ENCODE results near the gene TM4SF4.

TM4SF4 gene

GRCh38 chr3:149494759-149495580 lies 20.5 kb downstream of the TM4SF4 start:
- TF ChIP-seq EZH2 (optimal IDR thresholded peaks at IDR 0.05; ENCODE audit: low read depth, low read length): no peak
- Histone ChIP-seq H3K9ac (ENCODE audit: low read length) (no peak overlapping the region), H3K9me2 (replicated peaks; ENCODE audit: insufficient read depth, low read length) (no peaks in the 10 kb centered on the region), H3K4me2 (ENCODE audit: low read depth, low read length) (no peak overlapping the region), H3K27me3 (replicated peaks; ENCODE audit: insufficient read depth, low read length) (no peaks in the 10 kb centered on the region), H3K27ac (ENCODE audit: low read length) (no peak overlapping the region), H3F3A (ENCODE audit: insufficient read depth, low read length) (no peaks in the 10 kb centered on the region), H4K20me1 (ENCODE audit: insufficient read depth, low read length) (no peaks in the 10 kb centered on the region), H2AFZ (ENCODE audit: low read length) (no peak overlapping the region), H3K9me3 (replicated peaks; ENCODE audit: insufficient read depth, low read length) (no peaks in the 10 kb centered on the region), H3K79me2 (ENCODE audit: low read length) (no peaks in the 10 kb centered on the region), H3K36me3 (replicated peaks; ENCODE audit: insufficient read depth, low read length) (no peaks in the 10 kb centered on the region), H3K4me3 (ENCODE audit: low read length) (no peak overlapping the region), H3K4me1 (ENCODE audit: low read length) (no peaks in the 10 kb centered on the region)
- DNase-seq: no peak

- Histone ChIP-seq H3K27me3 (replicated peaks; ENCODE audit: insufficient read depth, low read length) (no peaks in the 10 kb centered on the region), H3K9ac (ENCODE audit: low read length) (no peak overlapping the region), H3K79me2 (ENCODE audit: low read length) (no peaks in the 10 kb centered on the region), H3K4me2 (ENCODE audit: low read depth, low read length) (no peak overlapping the region), H2AFZ (ENCODE audit: low read length) (no peak overlapping the region), H3K4me1 (ENCODE audit: low read length) (no peaks in the 10 kb centered on the region), H4K20me1 (ENCODE audit: insufficient read depth, low read length) (no peaks in the 10 kb centered on the region), H3F3A (ENCODE audit: insufficient read depth, low read length) (no peaks in the 10 kb centered on the region), H3K9me3 (replicated peaks; ENCODE audit: insufficient read depth, low read length) (no peaks in the 10 kb centered on the region), H3K4me3 (ENCODE audit: low read length) (no peak overlapping the region), H3K27ac (ENCODE audit: low read length) (no peak overlapping the region), H3K9me2 (replicated peaks; ENCODE audit: insufficient read depth, low read length) (no peaks in the 10 kb centered on the region), H3K36me3 (replicated peaks; ENCODE audit: insufficient read depth, low read length) (no peaks in the 10 kb centered on the region)
- TF ChIP-seq EZH2 (optimal IDR thresholded peaks at IDR 0.05; ENCODE audit: low read depth, low read length) (no peak), CTCF (IDR thresholded peaks at IDR 0.05; ENCODE audit: low read length) (no peak), EZH2phosphoT487 (IDR thresholded peaks at IDR 0.05; ENCODE audit: low read length) (no peak)
- no peak for DNase-seq
Observed at GRCh38 chr3:149495581-149496125, 21.2 kb downstream of the TM4SF4 start.

DNA sequence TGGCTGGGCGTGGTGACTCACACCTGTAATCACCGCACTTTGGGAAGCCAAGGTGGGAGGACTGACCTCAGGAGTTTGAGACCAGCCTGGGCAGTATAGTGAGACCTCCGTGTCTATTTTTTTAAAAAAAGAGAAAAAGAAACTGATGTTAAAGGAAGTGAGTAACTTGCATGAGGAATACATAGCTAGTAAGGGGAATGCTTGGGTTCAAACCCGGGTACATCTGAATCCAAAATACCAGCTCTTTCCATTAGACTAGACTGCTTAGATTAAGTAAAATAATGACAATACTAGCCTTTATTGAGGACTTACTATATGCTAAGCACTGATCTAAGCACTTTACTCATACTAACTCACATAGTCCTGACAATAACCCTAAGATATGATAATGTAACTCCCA lies 22.4 kb downstream of the TM4SF4 start:
- Histone ChIP-seq H3K4me3 (ENCODE audit: low read length) (no peak overlapping the region), H4K20me1 (ENCODE audit: insufficient read depth, low read length) (no peaks in the 10 kb centered on the region), H3K27me3 (replicated peaks; ENCODE audit: insufficient read depth, low read length) (no peaks in the 10 kb centered on the region), H3K4me1 (ENCODE audit: low read length) (no peaks in the 10 kb centered on the region), H3K27ac (ENCODE audit: low read length) (no peak overlapping the region), H3K4me2 (ENCODE audit: low read depth, low read length) (no peak overlapping the region), H2AFZ (ENCODE audit: low read length) (no peak overlapping the region), H3K79me2 (ENCODE audit: low read length) (no peaks in the 10 kb centered on the region), H3K36me3 (replicated peaks; ENCODE audit: insufficient read depth, low read length) (no peaks in the 10 kb centered on the region), H3F3A (ENCODE audit: insufficient read depth, low read length) (no peaks in the 10 kb centered on the region), H3K9me3 (replicated peaks; ENCODE audit: insufficient read depth, low read length) (no peaks in the 10 kb centered on the region), H3K9ac (ENCODE audit: low read length) (no peak overlapping the region), H3K9me2 (replicated peaks; ENCODE audit: insufficient read depth, low read length) (no peaks in the 10 kb centered on the region)
- TF ChIP-seq CTCF (IDR thresholded peaks at IDR 0.05; ENCODE audit: low read length) (no peak), EZH2 (optimal IDR thresholded peaks at IDR 0.05; ENCODE audit: low read depth, low read length) (no peak), EZH2phosphoT487 (IDR thresholded peaks at IDR 0.05; ENCODE audit: low read length) (no peak)
- DNase-seq: no peak
